HepG2 (cell line): ENCODE measurements around the gene UBE4A. TPM values are rescaled to one million over a fixed set of nuclear protein-coding genes. Genes with fewer than 3 reads are reported as not detected.

Experiments
- CHCHD3 ChIP-seq: sonication (generic); formaldehyde crosslinking; IDR thresholded peaks from 2 replicates; pipeline ENCODE4 v1.8.0; 2022; ENCODE audit warnings: mild to moderate bottlenecking, missing genetic modification reagents, moderate library complexity
- ELK4 ChIP-seq: sonication (generic); formaldehyde crosslinking; IDR thresholded peaks from 2 replicates; pipeline ENCODE4 v1.9.0; 2021; ENCODE audit warnings: missing genetic modification reagents, borderline replicate concordance
- GRHL1 ChIP-seq: sonication (generic); formaldehyde crosslinking; conservative IDR thresholded peaks from 2 replicates; pipeline ENCODE4 v1.8.0; 2022; ENCODE audit warnings: missing genetic modification reagents
- GZF1 ChIP-seq: sonication (generic); formaldehyde crosslinking; IDR thresholded peaks from 2 replicates; pipeline ENCODE4 v1.5.1; 2020; ENCODE audit warnings: mild to moderate bottlenecking, missing genetic modification reagents
- IRX3 ChIP-seq: sonication (generic); formaldehyde crosslinking; IDR thresholded peaks from 2 replicates; pipeline ENCODE4 v1.8.1; 2023; ENCODE audit warnings: mild to moderate bottlenecking, low read depth, missing genetic modification reagents, borderline replicate concordance
- MEIS1 ChIP-seq: sonication (generic); formaldehyde crosslinking; IDR thresholded peaks from 2 replicates; pipeline ENCODE4 v1.9.0; 2021; ENCODE audit warnings: mild to moderate bottlenecking, missing genetic modification reagents, moderate library complexity, borderline replicate concordance
- NKX3-1 ChIP-seq: sonication (generic); formaldehyde crosslinking; IDR thresholded peaks from 2 replicates; pipeline ENCODE4 v1.5.0; 2020; ENCODE audit warnings: missing genetic modification reagents
- POGZ ChIP-seq: sonication (generic); formaldehyde crosslinking; IDR thresholded peaks from 2 replicates; pipeline ENCODE4 v1.4.0; 2020; ENCODE audit warnings: mild to moderate bottlenecking, missing genetic modification reagents
- REXO4 ChIP-seq: sonication (generic); formaldehyde crosslinking; IDR thresholded peaks from 2 replicates; pipeline ENCODE4 v1.8.0; 2022; ENCODE audit warnings: missing genetic modification reagents, mild to moderate bottlenecking, borderline replicate concordance
- SMARCE1 ChIP-seq: fragments of 450-650 bp; IDR thresholded peaks from 2 replicates; pipeline ENCODE4 v1.6.1; 2017; ENCODE audit warnings: borderline replicate concordance
- SP140L ChIP-seq: sonication (generic); formaldehyde crosslinking; IDR thresholded peaks from 2 replicates; pipeline ENCODE4 v1.4.0; 2020; ENCODE audit warnings: missing genetic modification reagents, borderline replicate concordance
- XBP1 ChIP-seq: sonication (generic); formaldehyde crosslinking; IDR thresholded peaks from 2 replicates; pipeline ENCODE4 v1.5.0; 2020; ENCODE audit warnings: missing genetic modification reagents
- ZBED4 ChIP-seq: sonication (generic); formaldehyde crosslinking; IDR thresholded peaks from 2 replicates; pipeline ENCODE4 v1.4.0; 2020; ENCODE audit warnings: missing genetic modification reagents, borderline replicate concordance
- ZFYVE20 ChIP-seq: sonication (generic); formaldehyde crosslinking; IDR thresholded peaks from 2 replicates; pipeline ENCODE4 v1.8.0; 2023; ENCODE audit warnings: low read depth, mild to moderate bottlenecking, moderate library complexity, missing genetic modification reagents, borderline replicate concordance
- ZNF225 ChIP-seq: sonication (generic); formaldehyde crosslinking; IDR thresholded peaks from 2 replicates; pipeline ENCODE4 v1.4.0; 2020; ENCODE audit warnings: mild to moderate bottlenecking, missing genetic modification reagents
- ZNF260 ChIP-seq: sonication (generic); formaldehyde crosslinking; IDR thresholded peaks from 2 replicates; pipeline ENCODE4 v1.4.0; 2020; ENCODE audit warnings: missing genetic modification reagents, low read depth, mild to moderate bottlenecking, borderline replicate concordance
- ZNF564 ChIP-seq: sonication (generic); formaldehyde crosslinking; IDR thresholded peaks from 2 replicates; pipeline ENCODE4 v1.8.1; 2023; ENCODE audit warnings: mild to moderate bottlenecking, missing genetic modification reagents
- ZNF597 ChIP-seq: sonication (generic); formaldehyde crosslinking; IDR thresholded peaks from 2 replicates; pipeline ENCODE4 v1.5.0; 2020; ENCODE audit warnings: missing genetic modification reagents
- ZNF619 ChIP-seq: sonication (generic); formaldehyde crosslinking; IDR thresholded peaks from 2 replicates; pipeline ENCODE4 v1.4.0; 2020; ENCODE audit warnings: mild to moderate bottlenecking, missing genetic modification reagents
- ZNF710 ChIP-seq: sonication (generic); formaldehyde crosslinking; IDR thresholded peaks from 2 replicates; pipeline ENCODE4 v1.5.0; 2020; ENCODE audit warnings: mild to moderate bottlenecking, missing genetic modification reagents, borderline replicate concordance
- polyA plus RNA-seq, 8 experiments: library from polyadenylated mRNA; depleted of rRNA in 3 of 8; stranded (reverse) in 7 of 8; unstranded in 1 of 8; fragments of >200 nt; fragmentation: Illumina TruSeq in 4 of 8; extraction: Trizol in 4 of 8; gene quantifications; 2 replicates each; pipeline versions ENCODE4 v1.2.1 to v1.2.3, GENCODE V29; 2011 to 2016; ENCODE audit warnings: low read depth in 4 of 8, missing spikeins in 1 of 8, mixed read lengths in 1 of 8; ENCODE audit not compliant: insufficient read depth in 1 of 8
- total RNA-seq, 5 experiments: library from RNA; depleted of rRNA; stranded (reverse); fragments of >200 nt; fragmentation: Illumina TruSeq; extraction: Trizol; gene quantifications; 2 replicates each; pipeline ENCODE4 v1.2.3, GENCODE V29; 2016; ENCODE audit warnings: low read depth in 1 of 5

UBE4A gene
- total and polyA plus RNA-seq, 2 of the 13 experiments (the other 11 are each of a cell fraction or from before 2014, with no cell fraction given) = 15.1 to 32.7 TPM

GRCh38 chr11:118359295-118359958 is at the start of gene UBE4A (continued):
- TF ChIP-seq ZNF597 (CRISPR knock-in tag) (no peak), MEIS1 (no peak), ZNF619 (no peak; the same call in 1 of the 2 replicates), ZFYVE20 (CRISPR knock-in tag) (no peak), ZNF225 (CRISPR knock-in tag) (no peak), ELK4 (CRISPR knock-in tag) (no peak), SMARCE1 (no peak), ZNF260 (CRISPR knock-in tag) (no peak), CHCHD3 (CRISPR knock-in tag) (no peak), REXO4 (no peak), IRX3 (CRISPR knock-in tag) (no peak), ZNF564 (CRISPR knock-in tag) (no peak), XBP1 (no peak), ZNF710 (CRISPR knock-in tag) (no peak), NKX3-1 (CRISPR knock-in tag) (peak; percentile 78; the same call in 1 of the 2 replicates), ZBED4 (CRISPR knock-in tag) (no peak), SP140L (no peak), GZF1 (CRISPR knock-in tag) (no peak), POGZ (CRISPR knock-in tag) (peak; percentile 99), GRHL1 (CRISPR knock-in tag) (no peak)
